Liver (tissue), 9 donors: ENCODE data around the gene CCDC102A. TPM values are rescaled to one million over a fixed set of nuclear protein-coding genes. Genes with fewer than 3 reads are reported as not detected.

ENCODE experiments used
- DNase-seq: peaks from one replicate; pipeline ENCODE4 v3.0.0-alpha.2; 2017; ENCODE audit warnings: low spot score
- H3K27ac ChIP-seq, 2 donors: one replicate each; pipeline ENCODE4 v1.7.0; 2013; ENCODE audit warnings: inconsistent platforms in 2 of 2, low read length in 2 of 2, control low read depth in 1 of 2, low read depth in 1 of 2, mild to moderate bottlenecking in 1 of 2
- H3K27me3 ChIP-seq, 4 donors: one replicate each; pipeline versions ENCODE4 v1.6.1 to v1.7.0; 2013; ENCODE audit warnings: low read length in 3 of 4, inconsistent platforms in 1 of 4, mild to moderate bottlenecking in 1 of 4, moderate library complexity in 1 of 4; ENCODE audit not compliant: control insufficient read depth in 4 of 4, insufficient read depth in 4 of 4
- H3K36me3 ChIP-seq, 4 donors: one replicate each; pipeline versions ENCODE4 v1.6.1 to v1.7.0; 2013; ENCODE audit warnings: low read length in 3 of 4, mild to moderate bottlenecking in 3 of 4, low read depth in 1 of 4, moderate library complexity in 1 of 4; ENCODE audit not compliant: control insufficient read depth in 4 of 4, insufficient read depth in 3 of 4
- H3K4me1 ChIP-seq, 4 donors: one replicate each; pipeline versions ENCODE4 v1.6.1 to v1.7.0; 2013; ENCODE audit warnings: low read length in 3 of 4, mild to moderate bottlenecking in 3 of 4, moderate library complexity in 1 of 4; ENCODE audit not compliant: control insufficient read depth in 4 of 4, insufficient read depth in 4 of 4
- H3K4me3 ChIP-seq, 3 donors: one replicate each; pipeline versions ENCODE4 v1.6.1 to v1.7.0; 2013; ENCODE audit warnings: low read length in 3 of 3, control low read depth in 1 of 3, low read depth in 1 of 3, mild to moderate bottlenecking in 1 of 3
- H3K9ac ChIP-seq, 2 donors: one replicate each; pipeline ENCODE4 v1.7.0; 2013; ENCODE audit warnings: low read length in 2 of 2, mild to moderate bottlenecking in 2 of 2, moderate library complexity in 2 of 2, control low read depth in 1 of 2, low read depth in 1 of 2
- H3K9me3 ChIP-seq, 4 donors: one replicate each; pipeline versions ENCODE4 v1.6.1 to v1.7.0; 2013; ENCODE audit warnings: low read length in 3 of 4; ENCODE audit not compliant: control insufficient read depth in 4 of 4
- EGR1 ChIP-seq, 2 donors: IDR thresholded peaks; 2 replicates each; pipeline ENCODE4 v1.6.1; 2016 to 2018; ENCODE audit warnings: antibody characterized with exemption in 2 of 2, low read depth in 2 of 2
- FOXA1 ChIP-seq: IDR thresholded peaks from 2 replicates; pipeline ENCODE4 v1.6.1; 2016; ENCODE audit warnings: antibody characterized with exemption
- HNF4G ChIP-seq: IDR thresholded peaks from 2 replicates; pipeline ENCODE4 v1.6.1; 2016; ENCODE audit warnings: antibody characterized with exemption
- JUND ChIP-seq, 2 donors: IDR thresholded peaks; 2 replicates each; pipeline ENCODE4 v1.6.1; 2016; ENCODE audit warnings: antibody characterized with exemption in 2 of 2
- NR2F2 ChIP-seq: IDR thresholded peaks from 2 replicates; pipeline ENCODE4 v1.6.1; 2016; ENCODE audit warnings: antibody characterized with exemption
- RXRA ChIP-seq, 2 donors: IDR thresholded peaks; 2 replicates each; pipeline ENCODE4 v1.6.1; 2017 to 2018; ENCODE audit warnings: antibody characterized with exemption in 2 of 2, mild to moderate bottlenecking in 1 of 2
- TAF1 ChIP-seq: conservative IDR thresholded peaks from 2 replicates; pipeline ENCODE4 v1.6.1; 2016; ENCODE audit warnings: antibody characterized with exemption, mild to moderate bottlenecking
- WGBS: extraction: QIAGEN DNeasy Blood & Tissue Kit; methylation state at CpG from one replicate; pipeline ENCODE4 v1.1.7; 2013; 5-methylcytosine and 5-hydroxymethylcytosine counted together
- polyA plus RNA-seq, 2 donors: library from polyadenylated mRNA; stranded (reverse) in 1 of 2; unstranded in 1 of 2; fragments of 200-250 nt in 1 of 2; fragments of >200 nt in 1 of 2; fragmentation: Nextera tagmentation in 1 of 2; extraction: Ambion mirVana in 1 of 2; gene quantifications; one replicate each; pipeline versions ENCODE4 v1.2.1 to v1.2.3, GENCODE V29; 2013 to 2015
- total RNA-seq, 2 donors: library from RNA; depleted of rRNA; stranded (reverse); fragments of >200 nt; gene quantifications; one replicate each; pipeline ENCODE4 v1.2.3, GENCODE V29; 2014
- TF ChIP-seq, protein P1 (sequence below): IDR thresholded peaks from 2 replicates; pipeline ENCODE4 v1.6.1; 2016; ENCODE audit warnings: antibody characterized with exemption
- TF ChIP-seq, protein P2 (sequence below): IDR thresholded peaks from 2 replicates; pipeline ENCODE4 v1.6.1; 2016; ENCODE audit warnings: antibody characterized with exemption
- TF ChIP-seq, protein P3 (sequence below): fragments of 150-350 bp; IDR thresholded peaks from 2 replicates; pipeline ENCODE4 v1.5.1; 2017; ENCODE audit warnings: improper control_type of control experiment, low read depth, low read length; ENCODE audit not compliant: missing input control
- donor health status: healthy.
- donor health status: healthy.
- donor health status: healthy.
- donor health status: healthy.
- donor health status: healthy.

CCDC102A gene
- total and polyA plus RNA-seq, 4 donors: 0.36 to 2.6 (median 1.7) TPM

DNA sequence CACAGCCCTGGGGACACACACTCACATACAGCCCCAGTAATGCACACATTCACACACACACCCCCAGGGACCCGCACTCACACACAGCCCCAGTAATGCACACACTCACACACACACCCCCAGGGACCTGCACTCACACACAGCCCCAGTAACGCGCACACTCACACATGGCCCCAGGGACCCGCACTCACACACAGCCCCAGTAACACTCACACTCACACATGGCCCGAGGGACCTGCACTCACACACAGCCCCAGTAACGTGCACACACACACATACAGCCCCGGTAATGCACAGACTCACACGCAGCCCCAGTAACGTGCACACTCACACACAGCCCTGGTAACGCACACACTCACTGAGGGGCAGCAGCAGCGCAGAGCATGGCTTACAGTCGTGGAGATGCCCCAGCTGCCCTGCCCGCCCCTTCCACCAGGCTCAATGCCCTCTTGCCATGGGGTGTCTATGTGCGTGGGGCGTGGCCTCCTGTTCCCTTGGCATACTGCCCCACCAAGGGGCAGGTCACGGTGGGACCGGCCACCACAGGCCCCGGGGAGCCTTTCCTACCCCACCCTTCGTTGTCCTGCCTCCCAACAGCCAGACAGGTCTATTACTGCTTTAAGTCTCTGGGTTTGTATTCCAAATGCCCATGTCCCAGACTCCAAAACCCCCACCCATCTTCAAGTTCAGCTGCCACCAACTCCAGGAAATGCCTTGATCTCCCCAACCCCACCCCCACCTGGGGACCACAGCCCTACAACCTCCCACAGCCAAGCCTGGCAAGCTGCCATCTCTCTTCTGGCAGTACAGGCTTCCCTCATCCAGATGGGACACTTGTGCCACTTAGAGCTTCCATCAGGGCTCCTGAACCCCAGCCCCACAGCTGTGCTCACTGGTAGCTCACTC lies 2.7 kb downstream of the CCDC102A start (continued):
- TF ChIP-seq RXRA (IDR thresholded peaks at IDR 0.05) (no peak), NR2F2 (no peak), JUND (IDR thresholded peaks at IDR 0.05) (no peak), HNF4G (no peak), FOXA1 (no peak), EGR1 (IDR thresholded peaks at IDR 0.05; ENCODE audit: low read depth in 2 of 2) (no peak)
- TF ChIP-seq, protein P1, sequence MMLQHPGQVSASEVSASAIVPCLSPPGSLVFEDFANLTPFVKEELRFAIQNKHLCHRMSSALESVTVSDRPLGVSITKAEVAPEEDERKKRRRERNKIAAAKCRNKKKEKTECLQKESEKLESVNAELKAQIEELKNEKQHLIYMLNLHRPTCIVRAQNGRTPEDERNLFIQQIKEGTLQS: no peak
- TF ChIP-seq, protein P2, sequence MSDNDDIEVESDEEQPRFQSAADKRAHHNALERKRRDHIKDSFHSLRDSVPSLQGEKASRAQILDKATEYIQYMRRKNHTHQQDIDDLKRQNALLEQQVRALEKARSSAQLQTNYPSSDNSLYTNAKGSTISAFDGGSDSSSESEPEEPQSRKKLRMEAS: no peak

DNA sequence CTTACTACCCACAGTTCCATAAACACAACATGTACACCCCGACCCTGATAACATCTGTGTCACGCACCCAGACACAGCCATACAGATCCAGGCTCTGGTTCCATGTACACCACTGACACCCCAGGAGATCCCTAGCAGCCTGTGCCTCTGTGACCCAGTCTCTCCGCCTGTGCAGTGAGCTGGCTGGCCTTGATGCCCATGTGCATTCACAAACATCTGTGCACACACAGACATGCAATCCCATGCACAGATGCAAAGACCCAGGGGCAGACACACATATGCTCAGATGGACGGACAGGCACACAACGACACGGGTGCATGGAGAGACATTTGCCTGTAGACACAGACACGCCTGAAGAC lies 4.1 kb downstream of the CCDC102A start:
- TF ChIP-seq, protein P3, sequence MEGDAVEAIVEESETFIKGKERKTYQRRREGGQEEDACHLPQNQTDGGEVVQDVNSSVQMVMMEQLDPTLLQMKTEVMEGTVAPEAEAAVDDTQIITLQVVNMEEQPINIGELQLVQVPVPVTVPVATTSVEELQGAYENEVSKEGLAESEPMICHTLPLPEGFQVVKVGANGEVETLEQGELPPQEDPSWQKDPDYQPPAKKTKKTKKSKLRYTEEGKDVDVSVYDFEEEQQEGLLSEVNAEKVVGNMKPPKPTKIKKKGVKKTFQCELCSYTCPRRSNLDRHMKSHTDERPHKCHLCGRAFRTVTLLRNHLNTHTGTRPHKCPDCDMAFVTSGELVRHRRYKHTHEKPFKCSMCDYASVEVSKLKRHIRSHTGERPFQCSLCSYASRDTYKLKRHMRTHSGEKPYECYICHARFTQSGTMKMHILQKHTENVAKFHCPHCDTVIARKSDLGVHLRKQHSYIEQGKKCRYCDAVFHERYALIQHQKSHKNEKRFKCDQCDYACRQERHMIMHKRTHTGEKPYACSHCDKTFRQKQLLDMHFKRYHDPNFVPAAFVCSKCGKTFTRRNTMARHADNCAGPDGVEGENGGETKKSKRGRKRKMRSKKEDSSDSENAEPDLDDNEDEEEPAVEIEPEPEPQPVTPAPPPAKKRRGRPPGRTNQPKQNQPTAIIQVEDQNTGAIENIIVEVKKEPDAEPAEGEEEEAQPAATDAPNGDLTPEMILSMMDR: no peak
- no peak for TF ChIP-seq TAF1
- Histone ChIP-seq H3K9me3 (no peaks in the 10 kb centered on the region), H3K36me3 (no peaks in the 10 kb centered on the region), H3K4me3 (no peak overlapping the region), H3K4me1 (peaks cover 0 to 14% (median 5%) of the 10 kb centered on the region in 4 donors), H3K9ac (no peak overlapping the region), H3K27ac (no peak overlapping the region), H3K27me3 (no peaks in the 10 kb centered on the region)
- 87% methylated on average over 7 of the region's 7 CpGs for WGBS
- no peak for DNase-seq

DNA sequence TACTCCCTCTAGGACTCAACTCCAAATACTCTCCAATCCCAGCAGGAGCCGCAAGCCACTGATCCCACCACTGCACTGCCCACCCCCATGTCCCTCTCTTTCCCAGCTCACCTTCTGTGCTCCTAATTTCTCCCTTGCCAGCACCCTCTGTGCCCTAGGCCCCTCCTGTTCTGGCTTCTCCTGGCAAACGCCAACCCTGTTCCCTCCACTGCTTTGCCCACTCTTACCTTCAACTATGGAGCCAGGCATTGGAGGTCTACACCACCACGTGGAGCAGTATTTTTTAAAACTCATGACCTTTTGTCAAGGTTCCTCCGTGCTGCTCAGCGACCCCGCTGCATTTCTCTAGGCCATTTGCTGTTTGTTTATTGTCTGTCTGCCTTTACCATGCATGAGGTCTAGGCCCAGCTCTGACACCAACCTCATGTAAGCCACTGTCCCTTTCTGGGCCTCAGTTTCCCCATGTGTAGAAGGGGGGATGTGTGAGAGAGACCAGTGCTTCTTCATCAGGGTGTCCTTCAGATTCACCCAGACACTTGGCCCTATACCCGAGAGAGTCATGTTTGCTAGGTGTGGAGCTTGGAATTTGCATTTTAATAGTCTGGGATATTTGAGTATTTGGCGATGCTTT lies 4.6 kb downstream of the CCDC102A start:
- H3K9ac ChIP-seq: no peak overlapping the region
- TF ChIP-seq, protein P3: no peak
- WGBS: 84% methylated on average over 8 of the region's 8 CpGs
- peak; percentile 28 for DNase-seq
- H3K4me3 ChIP-seq: no peak overlapping the region
- H3K27me3 ChIP-seq: no peaks in the 10 kb centered on the region
- H3K36me3 ChIP-seq: no peaks in the 10 kb centered on the region
- H3K9me3 ChIP-seq: no peaks in the 10 kb centered on the region
- no peak overlapping the region for H3K27ac ChIP-seq
- peaks cover 0 to 12% (median 5%) of the 10 kb centered on the region in 4 donors for H3K4me1 ChIP-seq
